PFSK-1 (cell line): Measurements from ENCODE around the gene DSTN.

ENCODE experiments used
- FOXP2 ChIP-seq: optimal IDR thresholded peaks from 2 replicates; pipeline ENCODE3; 2011; ENCODE audit warnings: borderline replicate concordance, control low read depth, inconsistent platforms; ENCODE audit not compliant: insufficient read depth; ENCODE audit errors: extremely low read length, extremely low read depth
- POLR2AphosphoS5 ChIP-seq: IDR thresholded peaks from 2 replicates; pipeline ENCODE4 v1.6.1; 2012; ENCODE audit warnings: low read depth, mild to moderate bottlenecking, control low read depth, low read length, moderate library complexity
- SIN3A ChIP-seq: IDR thresholded peaks from 2 replicates; pipeline ENCODE4 v1.6.1; 2012; ENCODE audit warnings: mild to moderate bottlenecking, low read length, moderate library complexity, borderline replicate concordance; ENCODE audit not compliant: insufficient read depth
- TAF1 ChIP-seq: IDR thresholded peaks from 2 replicates; pipeline ENCODE4 v1.6.1; 2012; ENCODE audit warnings: low read length, control low read depth, borderline replicate concordance; ENCODE audit not compliant: insufficient read depth
- TF ChIP-seq, protein P1 (sequence below), 2 experiments: IDR thresholded peaks; 2 replicates each; pipeline versions ENCODE4 v1.6.1 to v1.8.0; 2011 to 2012; ENCODE audit warnings: low read depth in 2 of 2, low read length in 2 of 2, control low read depth in 1 of 2, inconsistent platforms in 1 of 2, mild to moderate bottlenecking in 1 of 2, moderate library complexity in 1 of 2; ENCODE audit not compliant: insufficient read depth in 1 of 2

Gene DSTN

DNA sequence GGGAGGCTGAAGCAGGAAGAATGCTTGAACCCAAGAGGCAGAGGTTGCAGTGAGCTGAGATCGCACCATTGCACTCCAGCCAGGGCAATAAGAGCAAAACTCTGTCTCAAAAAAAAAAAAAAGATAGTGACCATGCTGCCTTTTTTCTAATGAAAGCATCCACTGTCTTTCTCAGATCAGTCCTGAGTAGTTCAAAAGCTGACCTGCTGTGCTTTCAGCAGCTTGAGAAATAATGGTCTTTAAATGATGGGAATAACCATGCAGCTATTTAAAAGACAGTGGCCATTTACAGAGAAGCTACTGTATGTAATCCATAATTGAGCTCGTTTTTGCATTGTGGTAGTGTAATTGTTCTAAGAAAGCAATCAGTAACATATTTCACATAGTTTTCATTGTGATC, 36.1 kb downstream of the DSTN start:
- TF ChIP-seq SIN3A (no peak), FOXP2 (no peak), POLR2AphosphoS5 (no peak)
- TF ChIP-seq, protein P1, sequence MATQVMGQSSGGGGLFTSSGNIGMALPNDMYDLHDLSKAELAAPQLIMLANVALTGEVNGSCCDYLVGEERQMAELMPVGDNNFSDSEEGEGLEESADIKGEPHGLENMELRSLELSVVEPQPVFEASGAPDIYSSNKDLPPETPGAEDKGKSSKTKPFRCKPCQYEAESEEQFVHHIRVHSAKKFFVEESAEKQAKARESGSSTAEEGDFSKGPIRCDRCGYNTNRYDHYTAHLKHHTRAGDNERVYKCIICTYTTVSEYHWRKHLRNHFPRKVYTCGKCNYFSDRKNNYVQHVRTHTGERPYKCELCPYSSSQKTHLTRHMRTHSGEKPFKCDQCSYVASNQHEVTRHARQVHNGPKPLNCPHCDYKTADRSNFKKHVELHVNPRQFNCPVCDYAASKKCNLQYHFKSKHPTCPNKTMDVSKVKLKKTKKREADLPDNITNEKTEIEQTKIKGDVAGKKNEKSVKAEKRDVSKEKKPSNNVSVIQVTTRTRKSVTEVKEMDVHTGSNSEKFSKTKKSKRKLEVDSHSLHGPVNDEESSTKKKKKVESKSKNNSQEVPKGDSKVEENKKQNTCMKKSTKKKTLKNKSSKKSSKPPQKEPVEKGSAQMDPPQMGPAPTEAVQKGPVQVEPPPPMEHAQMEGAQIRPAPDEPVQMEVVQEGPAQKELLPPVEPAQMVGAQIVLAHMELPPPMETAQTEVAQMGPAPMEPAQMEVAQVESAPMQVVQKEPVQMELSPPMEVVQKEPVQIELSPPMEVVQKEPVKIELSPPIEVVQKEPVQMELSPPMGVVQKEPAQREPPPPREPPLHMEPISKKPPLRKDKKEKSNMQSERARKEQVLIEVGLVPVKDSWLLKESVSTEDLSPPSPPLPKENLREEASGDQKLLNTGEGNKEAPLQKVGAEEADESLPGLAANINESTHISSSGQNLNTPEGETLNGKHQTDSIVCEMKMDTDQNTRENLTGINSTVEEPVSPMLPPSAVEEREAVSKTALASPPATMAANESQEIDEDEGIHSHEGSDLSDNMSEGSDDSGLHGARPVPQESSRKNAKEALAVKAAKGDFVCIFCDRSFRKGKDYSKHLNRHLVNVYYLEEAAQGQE (IDR thresholded peaks at IDR 0.05; ENCODE audit: insufficient read depth in 1 of 2, low read depth in 2 of 2, low read length in 2 of 2), result no peak

DNA sequence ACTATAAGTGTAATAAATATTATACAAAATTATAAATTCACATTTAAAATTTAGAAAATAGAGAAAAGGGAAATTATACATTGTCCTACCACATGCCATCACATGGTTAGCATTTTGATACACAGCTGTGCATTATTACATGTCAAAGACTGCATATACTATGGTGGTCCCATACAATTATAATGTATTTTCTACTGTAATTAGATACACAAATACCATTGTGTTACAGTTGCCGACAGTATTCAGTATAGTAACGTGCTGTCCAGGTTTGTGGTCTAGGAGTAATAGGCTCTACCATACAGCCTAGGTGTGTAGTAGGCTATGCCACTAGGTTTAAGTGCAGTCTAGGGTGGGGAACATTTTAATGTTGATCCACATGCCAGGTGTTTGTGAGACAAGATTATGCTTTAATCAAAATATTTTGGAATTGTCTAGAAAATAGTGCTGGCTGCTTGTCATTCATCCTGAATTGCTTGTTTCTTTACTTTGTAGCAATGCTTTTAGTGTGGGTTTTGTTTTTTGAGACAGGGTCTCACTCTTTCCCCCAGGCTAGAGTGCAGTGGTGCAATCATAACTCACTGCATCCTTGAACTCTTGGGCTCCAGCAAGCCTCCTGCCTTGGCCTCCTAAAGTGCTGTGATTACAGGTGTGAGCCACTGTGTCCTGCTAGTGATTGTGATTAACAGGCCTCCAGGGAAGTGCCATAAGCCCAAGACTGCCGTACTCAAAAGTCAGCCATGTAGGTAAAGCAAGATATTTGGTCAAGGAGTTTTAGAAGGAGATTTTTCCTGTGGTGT, 39.0 kb downstream of the DSTN start:
- no peak for TF ChIP-seq POLR2AphosphoS5
- no peak for TF ChIP-seq SIN3A
- no peak for TF ChIP-seq FOXP2
- TF ChIP-seq TAF1, result no peak
- TF ChIP-seq, protein P1 (IDR thresholded peaks at IDR 0.05; ENCODE audit: insufficient read depth in 1 of 2, low read depth in 2 of 2, low read length in 2 of 2), result no peak

DNA sequence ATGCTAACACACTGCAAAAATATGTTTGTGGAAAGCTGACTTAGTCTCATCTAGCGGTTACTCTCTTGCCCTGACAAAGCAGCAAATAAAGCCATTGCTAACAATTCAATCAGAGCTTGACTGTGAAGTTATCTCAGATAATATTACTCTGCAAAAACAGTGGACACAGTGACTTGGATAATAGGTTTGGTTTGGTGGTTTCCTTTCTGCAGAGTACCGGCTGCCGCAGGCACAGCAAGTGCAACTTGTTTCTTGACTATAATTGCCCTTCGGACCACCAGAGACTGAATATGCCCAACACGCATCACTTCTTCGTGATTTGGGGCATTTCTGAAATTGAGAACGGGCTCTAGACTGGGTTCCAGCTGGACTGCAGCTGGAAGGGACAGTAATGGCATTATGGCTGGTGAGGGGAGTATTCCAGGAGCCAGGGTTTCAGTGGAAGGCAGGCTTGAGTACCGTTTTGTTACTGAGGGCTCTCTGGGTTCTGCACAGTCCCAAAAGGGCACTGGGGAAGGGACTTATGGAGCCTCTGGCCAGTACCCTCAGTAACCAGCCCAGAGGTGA, 40.0 kb downstream of the DSTN start:
- TF ChIP-seq FOXP2, result no peak
- TF ChIP-seq SIN3A, result no peak
- TF ChIP-seq, protein P1 (IDR thresholded peaks at IDR 0.05; ENCODE audit: insufficient read depth in 1 of 2, low read depth in 2 of 2, low read length in 2 of 2), result no peak
- TF ChIP-seq POLR2AphosphoS5, result no peak
- no peak for TF ChIP-seq TAF1

DNA sequence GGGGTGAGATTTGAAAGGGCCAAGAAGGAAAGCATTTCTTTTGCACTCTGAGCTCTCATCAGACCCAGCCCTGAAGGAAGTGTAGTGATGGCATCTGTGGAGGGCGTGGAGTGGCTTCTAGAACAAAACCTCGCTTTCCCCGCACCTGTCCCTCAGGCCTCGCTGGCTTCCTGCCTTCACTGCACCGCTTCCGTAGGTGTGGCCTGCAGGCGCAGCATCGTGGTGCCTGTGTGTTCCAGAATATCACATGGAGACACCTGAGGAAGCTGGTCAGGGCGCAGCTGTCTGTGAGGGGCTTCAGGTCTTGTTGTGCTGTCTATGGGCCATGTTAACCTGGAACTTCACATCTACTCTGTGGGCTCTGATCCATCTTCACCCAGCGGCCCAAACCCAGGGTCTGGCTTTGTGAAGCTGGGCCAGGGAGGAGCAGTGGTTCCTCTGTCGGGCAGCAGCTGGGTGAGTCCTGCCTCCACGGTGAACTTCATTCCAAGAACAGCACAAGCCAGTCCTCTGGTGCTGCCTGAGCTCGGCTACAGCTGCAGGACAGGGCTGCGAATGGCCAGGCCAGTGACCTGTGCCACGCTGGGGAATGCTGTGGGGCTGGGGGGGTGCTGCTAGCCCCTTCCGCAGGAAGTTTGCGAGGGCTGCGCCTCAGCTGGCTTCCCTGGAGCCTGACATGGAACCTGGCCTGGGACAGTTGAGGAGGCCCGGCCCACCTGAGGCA, 40.9 kb downstream of the DSTN start:
- TF ChIP-seq TAF1 (no peak), SIN3A (0 out of 2 replicates have a peak, but pooled peaks have one; percentile 58), POLR2AphosphoS5 (0 out of 2 replicates have a peak, but pooled peaks have one; percentile 9)

DNA sequence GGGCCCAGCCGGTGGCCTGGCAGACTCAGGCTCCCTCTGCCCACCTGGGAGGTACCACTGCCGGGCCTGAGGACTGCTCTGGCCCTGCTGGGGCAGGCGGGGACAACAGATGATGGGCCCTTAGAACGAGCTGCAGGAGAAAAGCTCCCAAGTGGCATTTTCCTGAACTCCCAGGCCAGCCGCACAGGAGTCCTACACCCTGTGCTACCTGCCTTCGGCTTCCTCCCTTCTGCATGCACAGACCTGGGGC, 41.3 kb downstream of the DSTN start:
- no peak; the same call in 1 of the 2 replicates for TF ChIP-seq POLR2AphosphoS5
- TF ChIP-seq SIN3A, result no peak
- no peak for TF ChIP-seq FOXP2
- no peak for TF ChIP-seq TAF1
- TF ChIP-seq, protein P1 (IDR thresholded peaks at IDR 0.05; ENCODE audit: insufficient read depth in 1 of 2, low read depth in 2 of 2, low read length in 2 of 2), result no peak
